MCF 10A (cell line): ENCODE results near the gene DNM1L. TPM values are rescaled to one million over a fixed set of nuclear protein-coding genes. Genes with fewer than 3 reads are reported as not detected.
A peak's percentile ranks its signal among the peaks of the same experiment; 100 is the strongest.
"Not testable (repeated sequence)": the region's sequence is repeated elsewhere in the genome, so short reads cannot be mapped to it uniquely, and the experiment has no call there.

Source experiments
- BruUV-seq: library from RNA; stranded (reverse); fragments of 400-500 nt; replicated peaks from 2 replicates; lab custom pipeline; 2021; lab: Mats Ljungman, UMichigan
- CTCF ChIA-PET: fragments of 300-600 bp; sonication (Branson Sonifier 250); formaldehyde crosslinking; extraction: SDS; loops from one replicate; lab custom pipeline; 2021; ENCODE audit warnings: antibody characterized with exemption, inconsistent platforms; lab: Yijun Ruan, JAX
- POLR2A ChIA-PET: fragments of 300-600, 350-650 bp; sonication (Branson Sonifier 250); formaldehyde crosslinking; extraction: SDS; loops from one replicate; lab custom pipeline; 2020; ENCODE audit warnings: antibody characterized with exemption, inconsistent platforms; lab: Yijun Ruan, JAX
- DNase-seq: peaks from one replicate; pipeline ENCODE4 v3.0.0-alpha.2; 2018; ENCODE audit not compliant: unreplicated experiment
- H3K27ac Mint-ChIP-seq: one replicate; pipeline ENCODE4 v1.8.0; 2022; ENCODE audit warnings: mild to moderate bottlenecking, low read depth, mixed read lengths; ENCODE audit not compliant: unreplicated experiment
- H3K27me3 Mint-ChIP-seq: one replicate; pipeline ENCODE4 v1.8.0; 2022; ENCODE audit warnings: mixed read lengths; ENCODE audit not compliant: insufficient read depth, unreplicated experiment
- H3K36me3 Mint-ChIP-seq: one replicate; pipeline ENCODE4 v1.8.0; 2022; ENCODE audit warnings: mild to moderate bottlenecking, moderate library complexity, mixed read lengths; ENCODE audit not compliant: insufficient read depth, unreplicated experiment
- H3K4me1 Mint-ChIP-seq: one replicate; pipeline ENCODE4 v1.8.0; 2022; ENCODE audit warnings: mixed read lengths; ENCODE audit not compliant: insufficient read depth, unreplicated experiment
- H3K4me3 Mint-ChIP-seq: one replicate; pipeline ENCODE4 v1.8.0; 2022; ENCODE audit warnings: mild to moderate bottlenecking, moderate library complexity, mixed read lengths; ENCODE audit not compliant: unreplicated experiment
- H3K9me3 Mint-ChIP-seq: one replicate; pipeline ENCODE4 v1.8.0; 2022; ENCODE audit warnings: mixed read lengths; ENCODE audit not compliant: unreplicated experiment
- intact Hi-C: fragments of 100-400 bp; cut with micrococcal nuclease; formaldehyde crosslinking; loops from 2 replicates; pipeline ENCODE4 v1.14.1; 2022
- total RNA-seq: library from RNA; stranded (reverse); gene quantifications from 2 replicates; pipeline ENCODE4 v1.2.3, GENCODE V29; 2022
- TF ChIP-seq, protein P1 (sequence below): fragments of 200-600 bp; IDR thresholded peaks from one replicate; pipeline ENCODE4 v1.8.0; 2022; ENCODE audit warnings: antibody characterized with exemption, mild to moderate bottlenecking; ENCODE audit not compliant: unreplicated experiment

Gene DNM1L
- total RNA-seq, 1 experiment from 2014 or later, result 86.9 TPM

DNA sequence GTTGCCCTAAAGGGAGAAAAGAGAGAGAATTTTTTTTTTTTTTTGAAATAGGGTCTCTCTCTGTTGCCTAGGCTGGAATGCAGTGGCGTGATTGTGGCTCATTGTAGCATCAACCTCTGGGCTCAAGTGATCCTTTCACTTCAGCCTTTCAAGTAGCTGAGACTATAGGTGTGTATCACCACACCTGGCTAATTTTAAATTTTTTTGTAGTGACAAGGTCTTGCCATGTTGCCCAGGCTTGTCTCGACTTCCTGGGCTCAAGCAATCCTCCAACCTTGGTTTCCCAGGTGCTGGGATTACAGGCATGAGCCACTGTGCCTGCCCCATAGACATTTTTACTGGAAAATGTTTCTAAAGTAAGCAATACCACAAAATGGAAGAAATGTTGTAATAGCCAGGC lies 39.8 kb downstream of the DNM1L start:
- intact Hi-C loops, result no loop called here
- CTCF ChIA-PET, result interaction anchor here (0.7 kb wide), 1 partner anchor 37 kb away, joined by 3 read pairs; the partner anchor contains the start of gene YARS2
- TF ChIP-seq, protein P1, sequence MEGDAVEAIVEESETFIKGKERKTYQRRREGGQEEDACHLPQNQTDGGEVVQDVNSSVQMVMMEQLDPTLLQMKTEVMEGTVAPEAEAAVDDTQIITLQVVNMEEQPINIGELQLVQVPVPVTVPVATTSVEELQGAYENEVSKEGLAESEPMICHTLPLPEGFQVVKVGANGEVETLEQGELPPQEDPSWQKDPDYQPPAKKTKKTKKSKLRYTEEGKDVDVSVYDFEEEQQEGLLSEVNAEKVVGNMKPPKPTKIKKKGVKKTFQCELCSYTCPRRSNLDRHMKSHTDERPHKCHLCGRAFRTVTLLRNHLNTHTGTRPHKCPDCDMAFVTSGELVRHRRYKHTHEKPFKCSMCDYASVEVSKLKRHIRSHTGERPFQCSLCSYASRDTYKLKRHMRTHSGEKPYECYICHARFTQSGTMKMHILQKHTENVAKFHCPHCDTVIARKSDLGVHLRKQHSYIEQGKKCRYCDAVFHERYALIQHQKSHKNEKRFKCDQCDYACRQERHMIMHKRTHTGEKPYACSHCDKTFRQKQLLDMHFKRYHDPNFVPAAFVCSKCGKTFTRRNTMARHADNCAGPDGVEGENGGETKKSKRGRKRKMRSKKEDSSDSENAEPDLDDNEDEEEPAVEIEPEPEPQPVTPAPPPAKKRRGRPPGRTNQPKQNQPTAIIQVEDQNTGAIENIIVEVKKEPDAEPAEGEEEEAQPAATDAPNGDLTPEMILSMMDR, result no peak
- BruUV-seq, result no TSS peak
- POLR2A ChIA-PET, result interaction anchor here (1.0 to 1.8 kb wide), 4 partner anchors 11 to 40 kb away, joined by 3 to 7 read pairs (median 5); partner anchors contain the start of genes DNM1L and YARS2
- Mint-ChIP-seq H3K27ac (peak overlapping the region; percentile 73), H3K4me1 (no peaks in the 10 kb centered on the region), H3K4me3 (no peak overlapping the region), H3K36me3 (peaks cover 27% of the 10 kb centered on the region), H3K9me3 (no peaks in the 10 kb centered on the region), H3K27me3 (no peaks in the 10 kb centered on the region)
- peak; percentile 64 for DNase-seq

DNA sequence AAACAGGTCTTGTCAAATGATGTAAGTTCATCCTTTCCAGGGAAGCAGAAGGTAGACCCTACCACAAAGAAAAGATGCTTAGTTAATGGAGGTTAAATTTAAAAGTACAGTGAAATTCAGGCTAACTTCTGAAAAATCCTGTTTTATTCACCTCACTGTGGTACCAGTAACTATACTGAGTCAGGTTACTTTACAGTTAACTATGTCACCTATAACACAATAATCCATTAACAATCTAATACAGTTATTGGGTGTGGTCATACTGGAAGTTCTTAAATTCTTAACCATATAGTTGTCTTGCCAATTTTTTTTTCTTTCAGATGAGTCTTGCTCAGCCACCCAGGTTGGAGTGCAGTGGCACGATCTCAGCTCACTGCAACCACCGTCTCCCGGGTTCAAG lies 46.2 kb downstream of the DNM1L start:
- H3K4me1 Mint-ChIP-seq, DNase-seq, H3K27ac Mint-ChIP-seq, H3K27me3 Mint-ChIP-seq, BruUV-seq, H3K9me3 Mint-ChIP-seq, intact Hi-C loops, H3K4me3 Mint-ChIP-seq: not testable (repeated sequence)
- ChIA-PET CTCF (interaction anchor here (1.9 kb wide), 1 partner anchor 9 kb away, joined by 10 read pairs; no protein-coding TSS in a partner anchor), POLR2A (interaction anchor here (0.5 to 1.2 kb wide), 3 partner anchors 12 to 36 kb away, joined by 3 read pairs; no protein-coding TSS in a partner anchor)
- H3K36me3 Mint-ChIP-seq, result peaks cover 70% of the 10 kb centered on the region

DNA sequence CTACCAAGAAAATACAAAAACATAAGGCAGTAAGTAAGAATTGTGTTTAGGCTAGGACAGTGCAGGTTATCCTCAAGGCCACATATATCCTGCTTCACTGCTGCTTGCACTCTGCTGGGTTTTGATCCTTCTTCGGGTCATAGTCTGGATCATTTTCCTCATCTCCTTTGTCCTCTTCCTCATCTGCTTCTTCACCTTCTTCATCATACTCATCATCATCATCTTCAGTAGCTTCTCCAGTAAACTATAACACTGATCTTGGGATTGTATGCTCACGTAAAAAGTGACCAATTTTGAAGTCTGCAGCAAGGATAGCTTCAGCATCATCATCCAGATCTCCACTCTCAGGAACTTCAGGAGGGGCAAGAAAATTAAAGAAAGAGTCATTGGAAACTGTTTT lies 47.2 kb downstream of the DNM1L start:
- DNase-seq, result no peak
- Mint-ChIP-seq H3K4me1 (no peaks in the 10 kb centered on the region), H3K36me3 (peaks cover 78% of the 10 kb centered on the region), H3K4me3 (no peak overlapping the region), H3K9me3 (no peaks in the 10 kb centered on the region), H3K27me3 (no peaks in the 10 kb centered on the region), H3K27ac (no peak overlapping the region)
- ChIA-PET POLR2A (interaction anchor here (0.7 kb wide), 1 partner anchor 30 kb away, joined by 3 read pairs; no protein-coding TSS in a partner anchor), CTCF (interaction anchor here (0.6 to 1.5 kb wide), 2 partner anchors 30 to 362 kb away, joined by 3 to 4 read pairs; partner anchors contain the start of gene YARS2)
- no TSS peak for BruUV-seq
- TF ChIP-seq, protein P1, result no peak
- intact Hi-C loops, result no loop called here

DNA sequence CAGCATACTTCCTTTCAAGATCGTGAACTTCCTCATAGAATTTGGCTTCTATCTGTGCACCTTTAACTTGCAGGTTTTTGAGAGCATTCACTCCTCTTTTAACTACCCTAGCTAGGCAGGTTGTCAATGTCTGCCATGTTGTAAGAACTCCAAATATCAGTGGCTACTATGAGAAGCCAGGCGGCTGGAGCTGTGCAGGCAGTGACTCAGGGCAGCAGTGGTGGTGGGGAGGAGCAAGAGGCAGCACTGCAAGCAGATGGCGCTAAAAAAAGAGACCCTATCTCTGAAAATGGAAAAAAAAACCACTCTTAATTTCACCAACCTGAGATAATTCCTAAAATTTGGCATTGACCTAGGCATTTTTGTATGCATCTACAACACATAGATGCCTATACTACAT lies 48.1 kb downstream of the DNM1L start:
- intact Hi-C loops, result no loop called here
- Mint-ChIP-seq H3K36me3 (peaks cover 80% of the 10 kb centered on the region), H3K27ac (no peak overlapping the region), H3K4me3 (no peak overlapping the region), H3K9me3 (no peaks in the 10 kb centered on the region), H3K27me3 (no peaks in the 10 kb centered on the region), H3K4me1 (no peaks in the 10 kb centered on the region)
- TF ChIP-seq, protein P1, result no peak
- POLR2A ChIA-PET, result no interaction called here
- BruUV-seq, result no TSS peak
- CTCF ChIA-PET, result interaction anchor here (1.5 kb wide), 1 partner anchor 29 kb away, joined by 3 read pairs; the partner anchor contains the start of gene YARS2
- DNase-seq, result no peak
